Fibroblast of lung (primary cell): ENCODE measurements around the gene SLC12A4. TPM values are rescaled to one million over a fixed set of nuclear protein-coding genes. Genes with fewer than 3 reads are reported as not detected.
"Not testable (repeated sequence)": the region's sequence is repeated elsewhere in the genome, so short reads cannot be mapped to it uniquely, and the experiment has no call there.

ENCODE experiments used
- DNase-seq, 2 donors: peaks; one replicate each; pipeline versions ENCODE4 v3.0.0 to v3.0.0-alpha.2; 2010; ENCODE audit warnings: low read depth in 2 of 2
- H2AFZ ChIP-seq: 2 replicates; pipeline ENCODE4 v1.5.1; 2012; ENCODE audit warnings: low read length, control low read depth, inconsistent platforms
- H3K27ac ChIP-seq: 2 replicates; pipeline ENCODE4 v1.5.1; 2011; ENCODE audit warnings: low read length, control low read depth; ENCODE audit not compliant: insufficient read depth
- H3K27me3 ChIP-seq: 2 replicates; pipeline ENCODE4 v1.5.1; 2011; ENCODE audit warnings: mild to moderate bottlenecking, low read length; ENCODE audit not compliant: control insufficient read depth, insufficient read depth
- H3K36me3 ChIP-seq: 2 replicates; pipeline ENCODE4 v1.5.1; 2011; ENCODE audit warnings: low read length; ENCODE audit not compliant: control insufficient read depth, insufficient read depth
- H3K4me1 ChIP-seq: 2 replicates; pipeline ENCODE4 v1.5.1; 2011; ENCODE audit warnings: low read length; ENCODE audit not compliant: control insufficient read depth, insufficient read depth; ENCODE audit errors: extremely low read depth
- H3K4me2 ChIP-seq: 2 replicates; pipeline ENCODE4 v1.5.1; 2011; ENCODE audit warnings: low read length, control low read depth; ENCODE audit not compliant: insufficient read depth; ENCODE audit errors: extremely low read depth
- H3K4me3 ChIP-seq, 4 experiments: fragments of 200-600 bp in 1 of 4; sonication (generic) in 1 of 4; replicated peaks in 1 of 4; 2 replicates each; pipeline ENCODE4 v1.5.1; 2011 to 2016; ENCODE audit warnings: low read length in 4 of 4, low read depth in 3 of 4, mild to moderate bottlenecking in 3 of 4, control low read depth in 2 of 4, inconsistent platforms in 1 of 4, mixed read lengths in 1 of 4; ENCODE audit not compliant: insufficient read depth in 1 of 4; ENCODE audit errors: control extremely low read depth in 1 of 4
- H3K79me2 ChIP-seq: 2 replicates; pipeline ENCODE4 v1.5.1; 2012; ENCODE audit warnings: mild to moderate bottlenecking, low read length, inconsistent platforms; ENCODE audit not compliant: control insufficient read depth, insufficient read depth
- H3K9ac ChIP-seq: 2 replicates; pipeline ENCODE4 v1.5.1; 2011; ENCODE audit warnings: mild to moderate bottlenecking, low read length, control low read depth; ENCODE audit not compliant: insufficient read depth
- H3K9me3 ChIP-seq: 2 replicates; pipeline ENCODE4 v1.5.1; 2012; ENCODE audit warnings: low read depth, low read length; ENCODE audit not compliant: control insufficient read depth, insufficient read depth
- H4K20me1 ChIP-seq: 2 replicates; pipeline ENCODE4 v1.5.1; 2011; ENCODE audit warnings: low read length; ENCODE audit not compliant: control insufficient read depth, insufficient read depth; ENCODE audit errors: extremely low read depth
- EZH2 ChIP-seq: IDR thresholded peaks from 2 replicates; pipeline ENCODE4 v1.5.1; 2012; ENCODE audit warnings: low read length, control low read depth, mild to moderate bottlenecking; ENCODE audit errors: missing control alignments
- polyA plus RNA-seq, 2 donors: library from polyadenylated mRNA; depleted of rRNA in 1 of 2; stranded (reverse) in 1 of 2; unstranded in 1 of 2; fragments of >200 nt; gene quantifications; 2 replicates each; pipeline ENCODE4 v1.2.1, GENCODE V29; 2011 to 2012; ENCODE audit warnings: missing spikeins in 1 of 2
- total RNA-seq: library from RNA; depleted of rRNA; stranded (reverse); fragments of >200 nt; gene quantifications from 2 replicates; pipeline ENCODE4 v1.2.1, GENCODE V29; 2014
- TF ChIP-seq, protein P1 (sequence below), 2 donors: IDR thresholded peaks in 1 of 2; conservative IDR thresholded peaks in 1 of 2; 1 replicate in 1 of 2; 2 replicates in 1 of 2; pipeline ENCODE4 v1.5.1; 2011 to 2012; ENCODE audit warnings: low read length in 2 of 2, control low read depth in 1 of 2, inconsistent platforms in 1 of 2, low read depth in 1 of 2, mild to moderate bottlenecking in 1 of 2

Gene SLC12A4
- total and polyA plus RNA-seq, 2 donors (not counting 1 experiment from before 2014, with no cell fraction given), result 42.2 to 120 TPM

DNA sequence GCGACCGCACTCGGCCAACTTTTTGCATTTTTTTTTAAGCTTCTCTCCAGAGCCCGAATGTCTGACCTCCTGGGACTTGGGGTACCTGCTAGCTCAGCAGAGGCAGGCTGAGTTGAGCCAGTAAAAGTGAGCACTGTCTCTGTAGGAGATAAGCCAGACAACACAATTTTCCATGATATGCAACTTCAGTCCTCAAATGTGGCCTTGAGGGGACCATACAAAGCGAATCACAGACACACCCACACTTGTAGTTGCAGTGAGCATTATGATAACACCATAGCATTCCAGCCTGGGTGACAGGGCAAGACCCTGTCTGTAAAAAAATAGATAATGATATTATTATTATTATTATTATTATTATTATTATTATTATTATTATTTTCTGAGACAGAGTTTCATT, 28.2 kb upstream of the SLC12A4 start:
- H3K9ac ChIP-seq, result no peak overlapping the region
- no peak overlapping the region for H3K4me3 ChIP-seq
- H3K27ac ChIP-seq, result no peak overlapping the region
- H3K9me3 ChIP-seq, result no peaks in the 10 kb centered on the region
- no peak overlapping the region for H3K4me2 ChIP-seq
- no peaks in the 10 kb centered on the region for H3K79me2 ChIP-seq
- no peaks in the 10 kb centered on the region for H3K36me3 ChIP-seq
- DNase-seq, result no peak
- H4K20me1 ChIP-seq, result no peaks in the 10 kb centered on the region
- TF ChIP-seq, protein P1, sequence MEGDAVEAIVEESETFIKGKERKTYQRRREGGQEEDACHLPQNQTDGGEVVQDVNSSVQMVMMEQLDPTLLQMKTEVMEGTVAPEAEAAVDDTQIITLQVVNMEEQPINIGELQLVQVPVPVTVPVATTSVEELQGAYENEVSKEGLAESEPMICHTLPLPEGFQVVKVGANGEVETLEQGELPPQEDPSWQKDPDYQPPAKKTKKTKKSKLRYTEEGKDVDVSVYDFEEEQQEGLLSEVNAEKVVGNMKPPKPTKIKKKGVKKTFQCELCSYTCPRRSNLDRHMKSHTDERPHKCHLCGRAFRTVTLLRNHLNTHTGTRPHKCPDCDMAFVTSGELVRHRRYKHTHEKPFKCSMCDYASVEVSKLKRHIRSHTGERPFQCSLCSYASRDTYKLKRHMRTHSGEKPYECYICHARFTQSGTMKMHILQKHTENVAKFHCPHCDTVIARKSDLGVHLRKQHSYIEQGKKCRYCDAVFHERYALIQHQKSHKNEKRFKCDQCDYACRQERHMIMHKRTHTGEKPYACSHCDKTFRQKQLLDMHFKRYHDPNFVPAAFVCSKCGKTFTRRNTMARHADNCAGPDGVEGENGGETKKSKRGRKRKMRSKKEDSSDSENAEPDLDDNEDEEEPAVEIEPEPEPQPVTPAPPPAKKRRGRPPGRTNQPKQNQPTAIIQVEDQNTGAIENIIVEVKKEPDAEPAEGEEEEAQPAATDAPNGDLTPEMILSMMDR (conservative IDR thresholded peaks at IDR 0.05 in 1 of 2, IDR thresholded peaks at IDR 0.05 in 1 of 2; ENCODE audit: low read depth in 1 of 2, low read length in 2 of 2), result no peak
- TF ChIP-seq EZH2, result no peak
- peaks cover 2% of the 10 kb centered on the region for H3K4me1 ChIP-seq
- no peak overlapping the region for H2AFZ ChIP-seq
- H3K27me3 ChIP-seq, result no peaks in the 10 kb centered on the region

DNA sequence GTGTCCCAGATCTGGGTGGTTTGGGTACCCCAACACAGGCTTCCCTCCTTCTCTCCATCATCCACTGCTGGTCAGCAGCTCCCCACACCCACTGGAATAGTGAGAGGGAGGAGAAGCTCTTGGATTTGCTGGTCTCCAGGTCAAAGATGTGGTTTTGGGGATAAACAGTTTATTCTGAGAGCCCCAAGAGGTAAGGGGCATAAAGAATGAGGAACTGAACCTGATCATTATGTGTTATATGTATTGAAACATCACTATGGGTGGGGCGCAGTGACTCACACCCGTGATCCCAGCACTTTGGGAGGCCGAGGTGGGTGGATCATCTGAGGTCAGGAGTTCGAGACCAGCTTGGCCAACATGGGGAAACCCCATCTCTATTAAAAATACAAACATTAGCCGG, 27.0 kb upstream of the SLC12A4 start:
- H3K4me3 ChIP-seq, result no peak overlapping the region
- no peak for TF ChIP-seq EZH2
- TF ChIP-seq, protein P1 (conservative IDR thresholded peaks at IDR 0.05 in 1 of 2, IDR thresholded peaks at IDR 0.05 in 1 of 2; ENCODE audit: low read depth in 1 of 2, low read length in 2 of 2), result no peak
- no peaks in the 10 kb centered on the region for H3K36me3 ChIP-seq
- no peak for DNase-seq
- no peak overlapping the region for H3K27ac ChIP-seq
- no peaks in the 10 kb centered on the region for H3K79me2 ChIP-seq
- H3K9ac ChIP-seq, result no peak overlapping the region
- H3K9me3 ChIP-seq, result no peaks in the 10 kb centered on the region
- no peak overlapping the region for H2AFZ ChIP-seq
- no peaks in the 10 kb centered on the region for H3K27me3 ChIP-seq
- H4K20me1 ChIP-seq, result no peaks in the 10 kb centered on the region
- no peak overlapping the region for H3K4me2 ChIP-seq
- peaks cover 2% of the 10 kb centered on the region for H3K4me1 ChIP-seq

DNA sequence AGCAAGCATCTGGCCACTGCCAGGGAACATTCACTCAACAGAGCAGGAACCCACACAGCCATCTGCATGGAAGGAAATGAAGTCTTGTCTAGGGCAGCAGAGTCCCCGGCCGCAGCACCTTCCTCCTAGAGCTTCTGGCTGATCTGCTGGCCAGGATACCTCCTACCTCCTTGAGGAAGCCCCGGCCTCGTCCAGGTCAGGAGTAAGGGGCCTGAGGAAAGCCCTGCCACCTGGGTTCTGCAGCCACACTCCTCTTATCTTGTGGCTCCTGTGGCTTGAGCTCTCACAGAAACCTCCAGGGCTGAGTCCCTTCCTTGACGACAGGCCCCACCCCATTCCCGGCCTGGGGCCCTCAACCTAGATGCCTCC, 25.6 kb upstream of the SLC12A4 start:
- H3K79me2 ChIP-seq, H3K4me3 ChIP-seq, H3K27me3 ChIP-seq, H3K27ac ChIP-seq, H3K36me3 ChIP-seq, H3K4me1 ChIP-seq, H3K9me3 ChIP-seq, DNase-seq, H3K9ac ChIP-seq, H3K4me2 ChIP-seq, H4K20me1 ChIP-seq, H2AFZ ChIP-seq: not testable (repeated sequence)
